ENCODE measurements around the gene UCK2. TPM values are rescaled to one million over a fixed set of nuclear protein-coding genes. Genes with fewer than 3 reads are reported as not detected.

UCK2 gene
- polyA plus RNA-seq, 4 donors: 19.5 to 24.7 (median 22.7) TPM

GRCh38 chr1:165897326-165898303, 70.2 kb downstream of the UCK2 start:
- no peak for DNase-seq (ENCODE audit: low read depth in 4 of 4, low spot score in 2 of 4)

- DNase-seq (ENCODE audit: low read depth in 4 of 4, low spot score in 2 of 4): no peak
These were observed 71.4 kb downstream of the UCK2 start for GRCh38 chr1:165898837-165899236.

GRCh38 chr1:165899461-165899941, 72.1 kb downstream of the UCK2 start:
- no peak for DNase-seq (ENCODE audit: low read depth in 4 of 4, low spot score in 2 of 4)

- peak in 1 of 4 donors; percentile 18 for DNase-seq (ENCODE audit: low read depth in 4 of 4, low spot score in 2 of 4)
These were observed 73.4 kb downstream of the UCK2 start for GRCh38 chr1:165900576-165901380.

GRCh38 chr1:165902565-165902964, 75.2 kb downstream of the UCK2 start:
- DNase-seq (ENCODE audit: low read depth in 4 of 4, low spot score in 2 of 4): no peak

- DNase-seq (ENCODE audit: low read depth in 4 of 4, low spot score in 2 of 4): no peak
These were observed 76.3 kb downstream of the UCK2 start for GRCh38 chr1:165903672-165904071.

GRCh38 chr1:165904948-165905347, 77.5 kb downstream of the UCK2 start:
- DNase-seq (ENCODE audit: low read depth in 4 of 4, low spot score in 2 of 4): no peak

- DNase-seq (ENCODE audit: low read depth in 4 of 4, low spot score in 2 of 4): no peak
These were observed 78.4 kb downstream of the UCK2 start for GRCh38 chr1:165905853-165906252.

- no peak for DNase-seq (ENCODE audit: low read depth in 4 of 4, low spot score in 2 of 4)
These were observed 79.9 kb downstream of the UCK2 start for GRCh38 chr1:165907256-165907857.

- DNase-seq (ENCODE audit: low read depth in 4 of 4, low spot score in 2 of 4): no peak
These were observed 83.5 kb downstream of the UCK2 start for GRCh38 chr1:165910764-165911421.

- no peak for DNase-seq (ENCODE audit: low read depth in 4 of 4, low spot score in 2 of 4)
These were observed 84.3 kb downstream of the UCK2 start for GRCh38 chr1:165911609-165912281.

- no peak for DNase-seq (ENCODE audit: low read depth in 4 of 4, low spot score in 2 of 4)
These were observed 85.2 kb downstream of the UCK2 start for GRCh38 chr1:165912638-165913037.

- peak in 2 of 4 donors; percentile 51 to 74 for DNase-seq (ENCODE audit: low read depth in 4 of 4, low spot score in 2 of 4)
These were observed 86.9 kb downstream of the UCK2 start for GRCh38 chr1:165914136-165914798.

- DNase-seq (ENCODE audit: low read depth in 4 of 4, low spot score in 2 of 4): no peak
These were observed 88.1 kb downstream of the UCK2 start for GRCh38 chr1:165915480-165915879.

GRCh38 chr1:165915932-165916348, 88.5 kb downstream of the UCK2 start:
- no peak for DNase-seq (ENCODE audit: low read depth in 4 of 4, low spot score in 2 of 4)

GRCh38 chr1:165917166-165917565, 89.8 kb downstream of the UCK2 start:
- DNase-seq (ENCODE audit: low read depth in 4 of 4, low spot score in 2 of 4): no peak

- DNase-seq (ENCODE audit: low read depth in 4 of 4, low spot score in 2 of 4): no peak
These were observed 96.7 kb downstream of the UCK2 start for GRCh38 chr1:165924117-165924516.

GRCh38 chr1:165925498-165926079, 98.2 kb downstream of the UCK2 start:
- no peak for DNase-seq (ENCODE audit: low read depth in 4 of 4, low spot score in 2 of 4)

GRCh38 chr1:165927169-165927568, 99.8 kb downstream of the UCK2 start:
- no peak for DNase-seq (ENCODE audit: low read depth in 4 of 4, low spot score in 2 of 4)

All from left renal cortex interstitium (tissue), 4 donors.